GM12878 (cell line): ENCODE data around the gene HIP1. TPM values are rescaled to one million over a fixed set of nuclear protein-coding genes. Genes with fewer than 3 reads are reported as not detected.

ENCODE experiments used
- ATAC-seq: fragments of 200-7000 bp; cut with Tn5 transposase; 3 replicates; pipeline ENCODE4 v1.9.1; 2020; ENCODE audit warnings: mild to moderate bottlenecking, moderate library complexity
- BruUV-seq: library from RNA; stranded (reverse); fragments of 400-500 nt; replicated peaks from 2 replicates; lab custom pipeline; 2021; lab: Mats Ljungman, UMichigan
- CTCF ChIA-PET: fragments of 300-600 bp; sonication (Branson Sonifier 250); formaldehyde crosslinking; extraction: SDS; loops from one replicate; lab custom pipeline; 2021; ENCODE audit warnings: inconsistent platforms; lab: Yijun Ruan, JAX
- POLR2A ChIA-PET: fragments of 350-600 bp; formaldehyde crosslinking; extraction: SDS; loops from one replicate; lab custom pipeline; 2021; ENCODE audit warnings: inconsistent platforms; lab: Charles Lee
- RAD21 ChIA-PET: fragments of 300-600 bp; sonication (Branson Sonifier 250); formaldehyde crosslinking; loops from one replicate; lab custom pipeline; 2023; ENCODE audit warnings: antibody characterized with exemption; ENCODE audit not compliant: unreplicated experiment; lab: Charles Lee
- SMC1A ChIA-PET: fragments of 300-600 bp; sonication (Branson Sonifier 250); formaldehyde crosslinking; loops from one replicate; lab custom pipeline; 2023; ENCODE audit not compliant: unreplicated experiment, uncharacterized antibody; lab: Charles Lee
- DNase-seq: peaks from one replicate; pipeline ENCODE4 v3.0.0-alpha.2; 2011; ENCODE audit warnings: low read depth, low spot score
- FAIRE-seq: peaks from 3 replicates; lab custom pipeline; 2011; peaks lifted over from hg19 to GRCh38; lab: Jason Lieb, UNC
- H2AFZ ChIP-seq: 2 replicates; pipeline ENCODE4 v1.6.0; 2011; ENCODE audit warnings: low read depth, low read length, control low read depth; ENCODE audit not compliant: control insufficient read depth
- H3K27ac ChIP-seq: 2 replicates; pipeline ENCODE4 v1.5.1; 2011; ENCODE audit warnings: control low read depth; ENCODE audit not compliant: control insufficient read depth, insufficient read depth
- H3K27me3 ChIP-seq, 2 experiments: replicated peaks in 1 of 2; 2 replicates each; pipeline versions ENCODE4 v1.6.0 to v1.6.1; 2011; ENCODE audit warnings: low read length in 1 of 2; ENCODE audit not compliant: control insufficient read depth in 2 of 2, insufficient read depth in 2 of 2
- H3K36me3 ChIP-seq, 2 experiments: 2 replicates each; pipeline ENCODE4 v1.5.1; 2011; ENCODE audit warnings: low read length in 1 of 2; ENCODE audit not compliant: control insufficient read depth in 2 of 2, insufficient read depth in 2 of 2
- H3K4me1 ChIP-seq: 2 replicates; pipeline ENCODE4 v1.6.1; 2011; ENCODE audit warnings: mild to moderate bottlenecking, low read length, moderate library complexity, mixed read lengths; ENCODE audit not compliant: control insufficient read depth, insufficient read depth
- H3K4me2 ChIP-seq: 2 replicates; pipeline ENCODE4 v1.6.0; 2011; ENCODE audit warnings: control low read depth; ENCODE audit not compliant: control insufficient read depth, insufficient read depth
- H3K4me3 ChIP-seq: fragments of 200-600 bp; sonication (generic); 2 replicates; pipeline ENCODE4 v1.5.1; 2016
- H3K79me2 ChIP-seq: 2 replicates; pipeline ENCODE4 v1.6.0; 2011; ENCODE audit warnings: low read length; ENCODE audit not compliant: control insufficient read depth, insufficient read depth
- H3K9ac ChIP-seq: 2 replicates; pipeline ENCODE4 v1.8.0; 2011; ENCODE audit warnings: low read length, control low read depth, mixed read lengths; ENCODE audit not compliant: control insufficient read depth, insufficient read depth
- H3K9me3 ChIP-seq: replicated peaks from 3 replicates; pipeline ENCODE4 v1.5.1; 2011; ENCODE audit warnings: mild to moderate bottlenecking, low read length; ENCODE audit not compliant: control insufficient read depth, insufficient read depth
- H4K20me1 ChIP-seq: 2 replicates; pipeline ENCODE4 v1.6.0; 2011; ENCODE audit not compliant: control insufficient read depth, insufficient read depth
- BMI1 ChIP-seq: fragments of 450-650 bp; IDR thresholded peaks from 2 replicates; pipeline ENCODE4 v1.6.1; 2016; ENCODE audit warnings: mild to moderate bottlenecking, moderate library complexity, borderline replicate concordance
- CBFB ChIP-seq: IDR thresholded peaks from 2 replicates; pipeline ENCODE4 v1.6.1; 2016; ENCODE audit warnings: antibody characterized with exemption, low read depth
- DPF2 ChIP-seq: fragments of 450-650 bp; IDR thresholded peaks from 2 replicates; pipeline ENCODE4 v1.6.1; 2017; ENCODE audit warnings: mild to moderate bottlenecking
- IRF4 ChIP-seq: IDR thresholded peaks from 2 replicates; pipeline ENCODE4 v1.6.1; 2011; ENCODE audit warnings: low read depth, low read length
- MTA3 ChIP-seq: IDR thresholded peaks from 2 replicates; pipeline ENCODE4 v1.6.1; 2012; ENCODE audit warnings: low read length, inconsistent platforms, borderline replicate concordance
- NFIC ChIP-seq: IDR thresholded peaks from 2 replicates; pipeline ENCODE4 v1.6.1; 2012; ENCODE audit warnings: low read depth, mild to moderate bottlenecking, inconsistent platforms, low read length, moderate library complexity
- PAX5 ChIP-seq: IDR thresholded peaks from 2 replicates; pipeline ENCODE4 v1.6.1; 2011; ENCODE audit warnings: low read depth, low read length, borderline replicate concordance
- POLR2AphosphoS2 ChIP-seq: IDR thresholded peaks from 2 replicates; pipeline ENCODE4 v1.6.1; 2011; ENCODE audit warnings: low read depth, mild to moderate bottlenecking, low read length, improper control_type of control experiment, moderate library complexity
- RFX5 ChIP-seq: IDR thresholded peaks from 2 replicates; pipeline ENCODE4 v1.6.1; 2011; ENCODE audit warnings: low read depth, low read length, improper control_type of control experiment
- SIX5 ChIP-seq: IDR thresholded peaks from 2 replicates; pipeline ENCODE4 v1.6.1; 2011; ENCODE audit warnings: mild to moderate bottlenecking, low read depth, low read length, moderate library complexity; ENCODE audit not compliant: severe bottlenecking
- SPI1 ChIP-seq: IDR thresholded peaks from 2 replicates; pipeline ENCODE4 v1.6.1; 2011; ENCODE audit warnings: low read depth, mild to moderate bottlenecking, low read length, moderate library complexity, borderline replicate concordance; ENCODE audit not compliant: insufficient read depth
- ZNF384 ChIP-seq: IDR thresholded peaks from 2 replicates; pipeline ENCODE4 v1.6.1; 2012; ENCODE audit warnings: low read depth, mild to moderate bottlenecking, low read length, improper control_type of control experiment, borderline replicate concordance
- ZSCAN29 ChIP-seq: fragments of 450-650 bp; IDR thresholded peaks from 2 replicates; pipeline ENCODE4 v1.6.1; 2017; ENCODE audit warnings: mild to moderate bottlenecking, moderate library complexity
- WGBS: methylation state at CpG from one replicate; pipeline ENCODE4 v1.1.6; 2016; ENCODE audit warnings: low lambda C conversion rate; ENCODE audit not compliant: insufficient replicate concordance, insufficient coverage; ENCODE audit errors: missing lambda C conversion rate; 5-methylcytosine and 5-hydroxymethylcytosine counted together
- in situ Hi-C: fragments of 300-500 bp; cut with MboI; formaldehyde crosslinking; loops from 9 replicates; pipeline ENCODE4 v1.14.3; 2018; ENCODE audit warnings: mixed read lengths
- intact Hi-C: fragments of 100-400 bp; cut with micrococcal nuclease; formaldehyde crosslinking; loops from one replicate; pipeline ENCODE4 v1.14.2; 2022; ENCODE audit not compliant: unreplicated experiment
- polyA plus RNA-seq, 11 experiments: library from polyadenylated mRNA; depleted of rRNA in 4 of 11; unstranded in 6 of 11; stranded (reverse) in 5 of 11; fragments of >200 nt; fragmentation: Nextera tagmentation in 4 of 11; fragmentation: Illumina TruSeq in 1 of 11; extraction: Ambion mirVana in 4 of 11; extraction: Trizol in 1 of 11; gene quantifications; 1 replicate in 1 of 11; 2 replicates in 10 of 11; pipeline versions ENCODE4 v1.2.1 to v1.2.3, GENCODE V29; 2011 to 2016; ENCODE audit warnings: inconsistent platforms in 2 of 11, missing spikeins in 2 of 11, low read depth in 1 of 11
- total RNA-seq, 4 experiments: library from RNA; depleted of rRNA in 3 of 4; stranded (reverse); fragments of >200 nt in 3 of 4; fragmentation: Illumina TruSeq in 1 of 4; extraction: Trizol in 1 of 4; gene quantifications; 2 replicates each; pipeline versions ENCODE4 v1.2.1 to v1.2.3, GENCODE V29; 2013 to 2021
- TF ChIP-seq, protein P1 (sequence below): fragments of 450-650 bp; IDR thresholded peaks from 2 replicates; pipeline ENCODE4 v1.6.1; 2017; ENCODE audit warnings: low read depth, mild to moderate bottlenecking, moderate library complexity
- TF ChIP-seq, protein P2 (sequence below): IDR thresholded peaks from 2 replicates; pipeline ENCODE4 v1.6.1; 2012; ENCODE audit warnings: low read depth, low read length, improper control_type of control experiment

Gene HIP1
- total and polyA plus RNA-seq, 10 of the 15 experiments (the other 5 are each of a cell fraction or from before 2014, with no cell fraction given) = 1.2 to 9.7 (median 3.2) TPM

DNA sequence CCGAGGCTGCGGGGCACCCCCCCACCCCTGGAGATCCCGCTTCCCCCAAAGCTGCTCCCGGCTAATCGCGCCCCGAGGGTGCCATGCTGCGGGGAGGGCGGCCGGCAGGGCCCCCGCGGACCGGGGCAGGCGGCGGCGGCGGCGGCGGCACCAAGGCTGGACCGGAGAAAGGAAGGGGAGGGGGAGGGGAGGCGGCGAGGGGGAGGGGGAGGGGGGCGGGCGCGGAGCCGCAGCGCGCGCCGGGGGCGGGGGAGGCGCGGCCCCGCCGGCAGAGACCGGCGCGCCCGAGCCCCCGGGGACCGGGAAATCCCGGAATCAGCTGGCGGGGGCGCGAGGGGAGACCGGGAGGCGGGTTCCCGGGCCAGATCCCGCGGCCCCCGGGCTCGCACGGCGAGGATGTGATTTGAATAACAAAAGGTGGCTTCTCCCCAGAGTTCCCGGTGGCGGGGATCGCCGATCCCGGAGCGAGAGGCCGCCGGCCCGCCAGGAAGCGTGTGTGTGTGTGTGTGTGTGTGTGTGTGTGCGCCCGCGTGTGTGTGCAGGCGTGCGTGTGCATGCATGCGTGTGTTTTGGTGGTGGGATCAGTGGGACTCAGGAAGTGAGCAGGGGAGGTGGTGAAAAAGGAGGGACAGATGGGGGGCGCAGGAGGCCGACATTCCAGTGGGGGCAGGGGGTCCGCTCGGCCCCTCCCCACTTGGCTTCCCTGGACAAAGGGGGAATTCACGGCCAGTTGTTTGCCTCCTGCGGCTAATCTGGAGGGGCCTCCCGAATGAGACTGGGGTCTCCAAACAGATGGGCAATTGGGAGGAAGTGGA is 99.5 kb downstream of the HIP1 start (continued):
- TF ChIP-seq, protein P1, sequence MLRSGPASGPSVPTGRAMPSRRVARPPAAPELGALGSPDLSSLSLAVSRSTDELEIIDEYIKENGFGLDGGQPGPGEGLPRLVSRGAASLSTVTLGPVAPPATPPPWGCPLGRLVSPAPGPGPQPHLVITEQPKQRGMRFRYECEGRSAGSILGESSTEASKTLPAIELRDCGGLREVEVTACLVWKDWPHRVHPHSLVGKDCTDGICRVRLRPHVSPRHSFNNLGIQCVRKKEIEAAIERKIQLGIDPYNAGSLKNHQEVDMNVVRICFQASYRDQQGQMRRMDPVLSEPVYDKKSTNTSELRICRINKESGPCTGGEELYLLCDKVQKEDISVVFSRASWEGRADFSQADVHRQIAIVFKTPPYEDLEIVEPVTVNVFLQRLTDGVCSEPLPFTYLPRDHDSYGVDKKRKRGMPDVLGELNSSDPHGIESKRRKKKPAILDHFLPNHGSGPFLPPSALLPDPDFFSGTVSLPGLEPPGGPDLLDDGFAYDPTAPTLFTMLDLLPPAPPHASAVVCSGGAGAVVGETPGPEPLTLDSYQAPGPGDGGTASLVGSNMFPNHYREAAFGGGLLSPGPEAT = peak; percentile 75
- TF ChIP-seq CBFB = no peak
- no peak for TF ChIP-seq BMI1
- no peak for TF ChIP-seq IRF4
- TF ChIP-seq PAX5 = peak; percentile 73

DNA sequence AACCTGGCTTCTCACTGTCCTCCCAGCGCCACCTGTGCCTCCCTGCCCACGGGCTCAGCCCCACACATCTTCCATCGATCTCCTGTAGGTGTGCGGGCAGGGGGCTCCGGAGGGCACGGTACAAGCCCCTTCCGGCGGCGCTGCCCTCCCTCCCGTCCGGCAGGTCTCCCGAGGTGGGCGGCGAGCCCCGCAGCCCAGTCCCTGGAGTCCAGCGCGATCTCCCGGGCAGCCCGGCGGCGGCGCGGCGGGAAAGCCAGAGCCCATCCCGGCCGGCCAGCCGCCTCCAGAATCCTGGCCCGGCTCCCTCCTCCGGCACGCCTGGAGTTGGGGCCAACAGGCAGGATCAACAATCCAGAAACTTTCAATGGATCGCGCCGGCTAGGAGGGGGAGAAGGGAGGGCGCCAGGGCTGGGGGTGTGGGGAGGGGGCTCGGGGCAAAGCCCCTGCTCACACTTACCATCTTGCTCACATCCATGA is 100.1 kb downstream of the HIP1 start:
- in situ Hi-C loops (no loop called here), intact Hi-C loops (loop anchor here (10.0 kb wide), 1 partner anchor 104 kb away; no protein-coding TSS in a partner anchor)
- no peak for FAIRE-seq
- Histone ChIP-seq H3K27me3 (peaks cover 0 to 1% of the 10 kb centered on the region in 2 experiments; a peak in 1 of 4 replicates), H3K4me3 (peak overlapping the region; percentile 61), H3K4me1 (peaks cover 4% of the 10 kb centered on the region), H3K9ac (peak overlapping the region; percentile 20; the same call in 1 of the 2 replicates), H3K4me2 (peak overlapping the region; percentile 46), H2AFZ (peak overlapping the region; percentile 44), H3K36me3 (no peaks in the 10 kb centered on the region), H4K20me1 (no peaks in the 10 kb centered on the region), H3K27ac (no peak overlapping the region), H3K9me3 (peaks cover 3% of the 10 kb centered on the region; the same call in 1 of the 3 replicates), H3K79me2 (no peaks in the 10 kb centered on the region)
- ChIA-PET CTCF (no interaction called here), RAD21 (no interaction called here), SMC1A (no interaction called here), POLR2A (no interaction called here)
- no peak for DNase-seq
- ATAC-seq = no peak
- WGBS = under 1% methylated on average over 29 of the region's 35 CpGs
- BruUV-seq = no TSS peak
- no peak for TF ChIP-seq ZSCAN29
- TF ChIP-seq NFIC = no peak
- no peak for TF ChIP-seq RFX5
- no peak for TF ChIP-seq ZNF384
- TF ChIP-seq SIX5 = no peak
- TF ChIP-seq, protein P2, sequence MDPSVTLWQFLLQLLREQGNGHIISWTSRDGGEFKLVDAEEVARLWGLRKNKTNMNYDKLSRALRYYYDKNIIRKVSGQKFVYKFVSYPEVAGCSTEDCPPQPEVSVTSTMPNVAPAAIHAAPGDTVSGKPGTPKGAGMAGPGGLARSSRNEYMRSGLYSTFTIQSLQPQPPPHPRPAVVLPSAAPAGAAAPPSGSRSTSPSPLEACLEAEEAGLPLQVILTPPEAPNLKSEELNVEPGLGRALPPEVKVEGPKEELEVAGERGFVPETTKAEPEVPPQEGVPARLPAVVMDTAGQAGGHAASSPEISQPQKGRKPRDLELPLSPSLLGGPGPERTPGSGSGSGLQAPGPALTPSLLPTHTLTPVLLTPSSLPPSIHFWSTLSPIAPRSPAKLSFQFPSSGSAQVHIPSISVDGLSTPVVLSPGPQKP = no peak
- TF ChIP-seq DPF2 = no peak
- TF ChIP-seq MTA3 = no peak
- TF ChIP-seq SPI1 = no peak
- TF ChIP-seq POLR2AphosphoS2 = no peak
